Mesenchymal stem cell (in vitro differentiated cells and primary cell): ENCODE measurements around the gene ZNF267.
"Not testable (repeated sequence)": the region's sequence is repeated elsewhere in the genome, so short reads cannot be mapped to it uniquely, and the experiment has no call there.

ENCODE experiments used
- DNase-seq: peaks from one replicate; pipeline ENCODE4 v3.0.0-alpha.2; 2013
- H2AFZ ChIP-seq: one replicate; pipeline ENCODE4 v1.6.1; 2013; ENCODE audit warnings: low read depth, mild to moderate bottlenecking, control low read depth, inconsistent platforms, low read length, moderate library complexity
- H2AK5ac ChIP-seq: 2 replicates; pipeline ENCODE4 v1.6.1; 2013; ENCODE audit warnings: low read length, moderate library complexity, mild to moderate bottlenecking, inconsistent platforms; ENCODE audit not compliant: severe bottlenecking
- H2BK120ac ChIP-seq: one replicate; pipeline ENCODE4 v1.6.1; 2013; ENCODE audit warnings: low read depth, mild to moderate bottlenecking, inconsistent platforms, low read length, moderate library complexity
- H2BK12ac ChIP-seq, 2 experiments: one replicate each; pipeline ENCODE4 v1.6.1; 2013; ENCODE audit warnings: inconsistent platforms in 2 of 2, low read length in 2 of 2, mild to moderate bottlenecking in 2 of 2, moderate library complexity in 2 of 2, control low read depth in 1 of 2
- H2BK15ac ChIP-seq: one replicate; pipeline ENCODE4 v1.6.1; 2013; ENCODE audit warnings: mild to moderate bottlenecking, low read depth, inconsistent platforms; ENCODE audit not compliant: poor library complexity, severe bottlenecking
- H2BK5ac ChIP-seq: 2 replicates; pipeline ENCODE4 v1.6.1; 2013; ENCODE audit warnings: low read depth, mild to moderate bottlenecking, low read length, control low read depth, inconsistent platforms; ENCODE audit not compliant: poor library complexity, severe bottlenecking
- H3K14ac ChIP-seq, 2 experiments: one replicate each; pipeline ENCODE4 v1.6.1; 2013; ENCODE audit warnings: inconsistent platforms in 2 of 2, low read length in 2 of 2, control low read depth in 1 of 2, mild to moderate bottlenecking in 1 of 2, moderate library complexity in 1 of 2
- H3K18ac ChIP-seq, 2 experiments: one replicate each; pipeline ENCODE4 v1.6.1; 2013; ENCODE audit warnings: inconsistent platforms in 2 of 2, low read length in 2 of 2, control low read depth in 1 of 2, low read depth in 1 of 2, mild to moderate bottlenecking in 1 of 2
- H3K23ac ChIP-seq, 2 experiments: one replicate each; pipeline ENCODE4 v1.6.1; 2013; ENCODE audit warnings: inconsistent platforms in 2 of 2, low read length in 2 of 2, mild to moderate bottlenecking in 2 of 2, moderate library complexity in 2 of 2, control low read depth in 1 of 2
- H3K27ac ChIP-seq: 2 replicates; pipeline ENCODE4 v1.5.1; 2013; ENCODE audit warnings: mild to moderate bottlenecking, moderate library complexity, low read length, control low read depth, inconsistent platforms; ENCODE audit not compliant: poor library complexity, severe bottlenecking
- H3K27me3 ChIP-seq, 2 experiments: 2 replicates each; pipeline versions ENCODE4 v1.6.1 to v1.7.0; 2013; ENCODE audit warnings: low read length in 2 of 2, mild to moderate bottlenecking in 2 of 2, moderate library complexity in 2 of 2, control low read depth in 1 of 2, inconsistent platforms in 1 of 2; ENCODE audit not compliant: control insufficient read depth in 1 of 2, insufficient read depth in 1 of 2
- H3K36me3 ChIP-seq, 2 experiments: 2 replicates each; pipeline versions ENCODE4 v1.6.1 to v1.7.0; 2013; ENCODE audit warnings: low read length in 2 of 2, control low read depth in 1 of 2, inconsistent platforms in 1 of 2, low read depth in 1 of 2, mild to moderate bottlenecking in 1 of 2; ENCODE audit not compliant: insufficient read depth in 2 of 2, control insufficient read depth in 1 of 2
- H3K4ac ChIP-seq, 2 experiments: one replicate each; pipeline ENCODE4 v1.6.1; 2013; ENCODE audit warnings: inconsistent platforms in 2 of 2, low read length in 2 of 2, mild to moderate bottlenecking in 2 of 2, moderate library complexity in 2 of 2, control low read depth in 1 of 2, low read depth in 1 of 2
- H3K4me1 ChIP-seq: 2 replicates; pipeline ENCODE4 v1.6.1; 2013; ENCODE audit warnings: low read depth, low read length, control low read depth; ENCODE audit not compliant: control insufficient read depth, insufficient read depth
- H3K4me2 ChIP-seq: 2 replicates; pipeline ENCODE4 v1.6.1; 2013; ENCODE audit warnings: low read length, mild to moderate bottlenecking, inconsistent platforms; ENCODE audit not compliant: poor library complexity, severe bottlenecking
- H3K4me3 ChIP-seq, 2 experiments: 2 replicates each; pipeline versions ENCODE4 v1.5.1 to v1.7.0; 2013; ENCODE audit warnings: low read length in 2 of 2, mild to moderate bottlenecking in 2 of 2, control low read depth in 1 of 2, low read depth in 1 of 2; ENCODE audit not compliant: insufficient read depth in 1 of 2
- H3K79me1 ChIP-seq: replicated peaks from 2 replicates; pipeline ENCODE4 v1.6.1; 2013; ENCODE audit warnings: mild to moderate bottlenecking, control low read depth, low read length, inconsistent platforms; ENCODE audit not compliant: poor library complexity, severe bottlenecking
- H3K9ac ChIP-seq: 2 replicates; pipeline ENCODE4 v1.7.0; 2013; ENCODE audit warnings: mild to moderate bottlenecking, low read length, moderate library complexity
- H3K9me3 ChIP-seq: 2 replicates; pipeline ENCODE4 v1.7.0; 2013; ENCODE audit warnings: mild to moderate bottlenecking, low read length; ENCODE audit not compliant: control insufficient read depth
- H4K8ac ChIP-seq: one replicate; pipeline ENCODE4 v1.6.1; 2013; ENCODE audit warnings: inconsistent platforms, mild to moderate bottlenecking, low read length, moderate library complexity
- H4K91ac ChIP-seq: one replicate; pipeline ENCODE4 v1.6.1; 2013; ENCODE audit warnings: mild to moderate bottlenecking, low read length, inconsistent platforms
- WGBS: methylation state at CpG from one replicate; pipeline ENCODE4 v1.1.7; 2013; ENCODE audit warnings: mixed read lengths; 5-methylcytosine and 5-hydroxymethylcytosine counted together

The ZNF267 gene

GRCh38 chr16:31848572-31848971 lies 25.0 kb upstream of the ZNF267 start:
- H3K18ac ChIP-seq, H3K4me2 ChIP-seq, H3K23ac ChIP-seq, H3K4ac ChIP-seq, H2BK5ac ChIP-seq, H2BK15ac ChIP-seq, H2BK12ac ChIP-seq, H2AK5ac ChIP-seq, H3K4me1 ChIP-seq, H3K14ac ChIP-seq, H4K8ac ChIP-seq, H3K27ac ChIP-seq, H2AFZ ChIP-seq, H3K4me3 ChIP-seq, H3K9ac ChIP-seq, H4K91ac ChIP-seq, H2BK120ac ChIP-seq, DNase-seq, H3K36me3 ChIP-seq, H3K79me1 ChIP-seq, H3K27me3 ChIP-seq: not testable (repeated sequence)
- H3K9me3 ChIP-seq: peaks cover 65% of the 10 kb centered on the region
- WGBS: 72% methylated on average over 2 of the region's 2 CpGs

- Histone ChIP-seq H3K23ac (no peak overlapping the region), H3K4ac (no peak overlapping the region), H3K36me3 (no peaks in the 10 kb centered on the region), H2BK120ac (no peak overlapping the region), H2BK15ac (no peak overlapping the region), H3K4me3 (no peak overlapping the region), H3K18ac (no peak overlapping the region), H4K8ac (no peak overlapping the region), H3K27me3 (no peaks in the 10 kb centered on the region), H3K4me1 (no peaks in the 10 kb centered on the region), H3K27ac (no peak overlapping the region), H3K14ac (no peak overlapping the region), H3K4me2 (no peak overlapping the region), H3K9ac (no peak overlapping the region), H3K79me1 (no peaks in the 10 kb centered on the region), H2AFZ (no peak overlapping the region), H4K91ac (no peak overlapping the region), H2AK5ac (no peak overlapping the region), H2BK12ac (no peak overlapping the region), H2BK5ac (no peak overlapping the region), H3K9me3 (peaks cover 33% of the 10 kb centered on the region)
- DNase-seq: no peak
- WGBS: no CpG with 5 or more reads among the region's 2 CpGs
Measured at GRCh38 chr16:31853291-31853690, 20.3 kb upstream of the ZNF267 start.

GRCh38 chr16:31860508-31860907 lies 13.1 kb upstream of the ZNF267 start:
- no peak overlapping the region for H3K4ac ChIP-seq
- no peak overlapping the region for H3K18ac ChIP-seq

GRCh38 chr16:31861455-31861854 lies 12.2 kb upstream of the ZNF267 start:
- no peak overlapping the region for H3K27ac ChIP-seq
- no peak overlapping the region for H3K4me3 ChIP-seq
- H2BK5ac ChIP-seq: no peak overlapping the region
- DNase-seq: no peak
- peaks cover 15 to 43% of the 10 kb centered on the region in 2 experiments for H3K27me3 ChIP-seq
- no peak overlapping the region for H3K9ac ChIP-seq
- no peaks in the 10 kb centered on the region for H3K4me1 ChIP-seq
- no peak overlapping the region for H2AK5ac ChIP-seq
- no peaks in the 10 kb centered on the region for H3K79me1 ChIP-seq
- H4K8ac ChIP-seq: no peak overlapping the region
- H3K36me3 ChIP-seq: no peaks in the 10 kb centered on the region
- H3K18ac ChIP-seq: no peak overlapping the region
- no peak overlapping the region for H3K4me2 ChIP-seq
- H3K9me3 ChIP-seq: no peaks in the 10 kb centered on the region
- H4K91ac ChIP-seq: no peak overlapping the region
- no peak overlapping the region for H3K14ac ChIP-seq
- H2BK12ac ChIP-seq: no peak overlapping the region
- no peak overlapping the region for H3K23ac ChIP-seq
- H2AFZ ChIP-seq: no peak overlapping the region
- no peak overlapping the region for H2BK15ac ChIP-seq
- H2BK120ac ChIP-seq: no peak overlapping the region
- 88% methylated on average over 4 of the region's 4 CpGs for WGBS
- no peak overlapping the region for H3K4ac ChIP-seq

More at GRCh38 chr16:31860508-31860907, 13.1 kb upstream of the ZNF267 start:
- no peak overlapping the region for H4K91ac ChIP-seq
- no peaks in the 10 kb centered on the region for H3K36me3 ChIP-seq
- no peaks in the 10 kb centered on the region for H3K4me1 ChIP-seq
- no peak overlapping the region for H3K27ac ChIP-seq
- no peak overlapping the region for H3K9ac ChIP-seq
- H3K23ac ChIP-seq: no peak overlapping the region
- no peak overlapping the region for H2AFZ ChIP-seq
- H3K4me2 ChIP-seq: no peak overlapping the region
- no peak overlapping the region for H2BK5ac ChIP-seq
- no peak overlapping the region for H4K8ac ChIP-seq
- no peak for DNase-seq
- no peak overlapping the region for H2BK12ac ChIP-seq
- H3K27me3 ChIP-seq: peaks cover 15 to 43% of the 10 kb centered on the region in 2 experiments
- H3K4me3 ChIP-seq: no peak overlapping the region
- H2BK15ac ChIP-seq: no peak overlapping the region
- WGBS: 65% methylated on average over 2 of the region's 3 CpGs
- no peak overlapping the region for H2AK5ac ChIP-seq
- H2BK120ac ChIP-seq: no peak overlapping the region
- H3K14ac ChIP-seq: no peak overlapping the region
- H3K9me3 ChIP-seq: no peaks in the 10 kb centered on the region
- no peaks in the 10 kb centered on the region for H3K79me1 ChIP-seq
